IgD-negative memory B cell (primary cell): ENCODE data around the gene NEUROD4. TPM values are rescaled to one million over a fixed set of nuclear protein-coding genes. Genes with fewer than 3 reads are reported as not detected.

Experiments
- H3K27ac Mint-ChIP-seq, 3 donors: one replicate each; pipeline ENCODE4 v1.8.0; 2020 to 2022; ENCODE audit warnings: mild to moderate bottlenecking in 3 of 3, mixed read lengths in 3 of 3, moderate library complexity in 1 of 3
- H3K27me3 Mint-ChIP-seq: one replicate; pipeline ENCODE4 v1.8.0; 2021; ENCODE audit warnings: mixed read lengths
- H3K36me3 Mint-ChIP-seq: one replicate; pipeline ENCODE4 v1.8.0; 2020; ENCODE audit warnings: mild to moderate bottlenecking, mixed read lengths
- H3K4me1 Mint-ChIP-seq, 3 donors: one replicate each; pipeline ENCODE4 v1.8.0; 2020 to 2022; ENCODE audit warnings: mixed read lengths in 3 of 3, mild to moderate bottlenecking in 1 of 3
- H3K4me3 Mint-ChIP-seq, 4 donors: one replicate each; pipeline ENCODE4 v1.8.0; 2020 to 2022; ENCODE audit warnings: mild to moderate bottlenecking in 4 of 4, mixed read lengths in 4 of 4, moderate library complexity in 3 of 4
- H3K9me3 Mint-ChIP-seq, 3 donors: one replicate each; pipeline ENCODE4 v1.8.0; 2020 to 2021; ENCODE audit warnings: mixed read lengths in 3 of 3, mild to moderate bottlenecking in 1 of 3
- polyA plus RNA-seq: library from polyadenylated mRNA; unstranded; fragments of 300-500 nt; fragmentation: Illumina TruSeq; gene quantifications from one replicate; pipeline ENCODE4 v1.2.3, GENCODE V29; 2021

Gene NEUROD4
- polyA plus RNA-seq, 1 donor from 2014 or later, result not detected

GRCh38 chr12:55061024-55061423 lies 41.2 kb downstream of the NEUROD4 start:
- no peaks in the 10 kb centered on the region for H3K36me3 Mint-ChIP-seq
- peaks cover 0 to 9% (median 7%) of the 10 kb centered on the region in 3 donors for H3K4me1 Mint-ChIP-seq
- no peaks in the 10 kb centered on the region for H3K9me3 Mint-ChIP-seq
- H3K4me3 Mint-ChIP-seq, result no peak overlapping the region
- no peak overlapping the region for H3K27ac Mint-ChIP-seq
- H3K27me3 Mint-ChIP-seq, result peaks cover 5% of the 10 kb centered on the region

- Mint-ChIP-seq H3K36me3 (no peaks in the 10 kb centered on the region), H3K4me3 (no peak overlapping the region), H3K9me3 (no peaks in the 10 kb centered on the region), H3K27ac (no peak overlapping the region), H3K4me1 (peaks cover 0 to 9% (median 7%) of the 10 kb centered on the region in 3 donors), H3K27me3 (peaks cover 3% of the 10 kb centered on the region)
These were observed 43.5 kb downstream of the NEUROD4 start for GRCh38 chr12:55063291-55063690.

GRCh38 chr12:55065535-55065934 lies 45.8 kb downstream of the NEUROD4 start:
- H3K9me3 Mint-ChIP-seq, result no peaks in the 10 kb centered on the region
- H3K4me3 Mint-ChIP-seq, result no peak overlapping the region
- H3K27me3 Mint-ChIP-seq, result peaks cover 1% of the 10 kb centered on the region
- H3K36me3 Mint-ChIP-seq, result no peaks in the 10 kb centered on the region
- H3K27ac Mint-ChIP-seq, result no peak overlapping the region
- H3K4me1 Mint-ChIP-seq, result peaks cover 0 to 4% (median 3%) of the 10 kb centered on the region in 3 donors

GRCh38 chr12:55067701-55068100 lies 47.9 kb downstream of the NEUROD4 start:
- peaks cover 0 to 1% (median 0%) of the 10 kb centered on the region in 3 donors for H3K4me1 Mint-ChIP-seq
- peaks cover 1% of the 10 kb centered on the region for H3K27me3 Mint-ChIP-seq
- no peaks in the 10 kb centered on the region for H3K9me3 Mint-ChIP-seq

GRCh38 chr12:55068416-55069010 lies 48.7 kb downstream of the NEUROD4 start:
- no peaks in the 10 kb centered on the region for H3K9me3 Mint-ChIP-seq
- peaks cover 1% of the 10 kb centered on the region for H3K27me3 Mint-ChIP-seq
- H3K36me3 Mint-ChIP-seq, result no peaks in the 10 kb centered on the region
- H3K4me3 Mint-ChIP-seq, result no peak overlapping the region
- no peak overlapping the region for H3K27ac Mint-ChIP-seq
- H3K4me1 Mint-ChIP-seq, result peaks cover 0 to 1% (median 0%) of the 10 kb centered on the region in 3 donors

More at GRCh38 chr12:55067701-55068100, 47.9 kb downstream of the NEUROD4 start:
- H3K36me3 Mint-ChIP-seq, result no peaks in the 10 kb centered on the region
- H3K27ac Mint-ChIP-seq, result no peak overlapping the region
- no peak overlapping the region for H3K4me3 Mint-ChIP-seq

- Mint-ChIP-seq H3K27me3 (peaks cover 20% of the 10 kb centered on the region), H3K36me3 (no peaks in the 10 kb centered on the region), H3K9me3 (peaks cover 0 to 2% (median 2%) of the 10 kb centered on the region in 3 donors), H3K4me3 (no peak overlapping the region), H3K4me1 (peaks cover 0 to 10% (median 7%) of the 10 kb centered on the region in 3 donors), H3K27ac (peak overlapping the region in 1 of 3 donors; percentile 1)
These were observed 52.3 kb downstream of the NEUROD4 start for GRCh38 chr12:55072083-55072482.

- H3K27me3 Mint-ChIP-seq, result peaks cover 24% of the 10 kb centered on the region
- peaks cover 0 to 10% (median 7%) of the 10 kb centered on the region in 3 donors for H3K4me1 Mint-ChIP-seq
- H3K36me3 Mint-ChIP-seq, result no peaks in the 10 kb centered on the region
- no peak overlapping the region for H3K27ac Mint-ChIP-seq
- H3K4me3 Mint-ChIP-seq, result no peak overlapping the region
- H3K9me3 Mint-ChIP-seq, result peaks cover 0 to 4% (median 2%) of the 10 kb centered on the region in 3 donors
These were observed 53.6 kb downstream of the NEUROD4 start for GRCh38 chr12:55073043-55074022.

- Mint-ChIP-seq H3K27me3 (peaks cover 26% of the 10 kb centered on the region), H3K4me1 (peaks cover 0 to 10% (median 7%) of the 10 kb centered on the region in 3 donors), H3K27ac (peak overlapping the region in 1 of 3 donors; percentile 25), H3K9me3 (peaks cover 0 to 6% (median 2%) of the 10 kb centered on the region in 3 donors), H3K36me3 (no peaks in the 10 kb centered on the region), H3K4me3 (peak overlapping the region in 1 of 4 donors; percentile 38)
These were observed 55.0 kb downstream of the NEUROD4 start for GRCh38 chr12:55074806-55075205.

Other genes with a start within 250 kb of the NEUROD4 start
- not detected for gene MUCL1, start 165.5 kb upstream of the NEUROD4 start, polyA plus RNA-seq
- gene TESPA1, start 35.2 kb upstream of the NEUROD4 start, polyA plus RNA-seq, result 18.7 TPM
- not detected for gene OR9K2, start 106.4 kb downstream of the NEUROD4 start, polyA plus RNA-seq
- not detected for gene OR10A7, start 201.1 kb downstream of the NEUROD4 start, polyA plus RNA-seq
- not detected for gene OR6C74, start 224.6 kb downstream of the NEUROD4 start, polyA plus RNA-seq